GM18508 (cell line): ENCODE results near the gene BDKRB2.
"Not testable (repeated sequence)": the region's sequence is repeated elsewhere in the genome, so short reads cannot be mapped to it uniquely, and the experiment has no call there.

Experiments
- ATAC-seq: cut with Tn5 transposase; IDR thresholded peaks from one replicate; pipeline ENCODE4 v1.9.1; 2021; ENCODE audit warnings: moderate number of reproducible peaks; ENCODE audit not compliant: insufficient read depth, unreplicated experiment

The BDKRB2 gene

GRCh38 chr14:96216627-96217026 lies 12.0 kb downstream of the BDKRB2 start:
- no peak for ATAC-seq

- no peak for ATAC-seq
These were observed 12.8 kb downstream of the BDKRB2 start for GRCh38 chr14:96217376-96217913.

GRCh38 chr14:96221109-96221650 lies 16.5 kb downstream of the BDKRB2 start:
- no peak for ATAC-seq

- ATAC-seq = no peak
These were observed 17.2 kb downstream of the BDKRB2 start for GRCh38 chr14:96221841-96222240.

GRCh38 chr14:96224480-96225096 lies 19.9 kb downstream of the BDKRB2 start:
- ATAC-seq = no peak

- ATAC-seq = no peak
These were observed 20.6 kb downstream of the BDKRB2 start for GRCh38 chr14:96225213-96225612.

- no peak for ATAC-seq
These were observed 21.1 kb downstream of the BDKRB2 start for GRCh38 chr14:96225745-96226151.

GRCh38 chr14:96227428-96227827 lies 22.8 kb downstream of the BDKRB2 start:
- ATAC-seq = no peak

- ATAC-seq = no peak
These were observed 24.7 kb downstream of the BDKRB2 start for GRCh38 chr14:96229315-96229714.

- ATAC-seq = no peak
These were observed 26.4 kb downstream of the BDKRB2 start for GRCh38 chr14:96231056-96231455.

- no peak for ATAC-seq
These were observed 27.0 kb downstream of the BDKRB2 start for GRCh38 chr14:96231526-96232130.

GRCh38 chr14:96232506-96232905 lies 27.9 kb downstream of the BDKRB2 start:
- no peak for ATAC-seq

- ATAC-seq = no peak
These were observed 29.0 kb downstream of the BDKRB2 start for GRCh38 chr14:96233661-96234060.

- ATAC-seq = no peak
These were observed 30.8 kb downstream of the BDKRB2 start for GRCh38 chr14:96235426-96235825.

- ATAC-seq = no peak
These were observed 33.0 kb downstream of the BDKRB2 start for GRCh38 chr14:96237641-96238040.

GRCh38 chr14:96238676-96239265 lies 34.1 kb downstream of the BDKRB2 start:
- ATAC-seq = no peak

GRCh38 chr14:96239711-96240141 lies 35.1 kb downstream of the BDKRB2 start:
- ATAC-seq = no peak

GRCh38 chr14:96240641-96241040 lies 36.0 kb downstream of the BDKRB2 start:
- no peak for ATAC-seq

GRCh38 chr14:96242126-96242525 lies 37.5 kb downstream of the BDKRB2 start:
- no peak for ATAC-seq

GRCh38 chr14:96243785-96244184 lies 39.1 kb downstream of the BDKRB2 start:
- no peak for ATAC-seq

GRCh38 chr14:96245074-96245473 lies 40.4 kb downstream of the BDKRB2 start:
- ATAC-seq = not testable (repeated sequence)
